ENCODE results near the gene CPSF7.
"Not testable (repeated sequence)": the region's sequence is repeated elsewhere in the genome, so short reads cannot be mapped to it uniquely, and the experiment has no call there.

The CPSF7 gene

DNA sequence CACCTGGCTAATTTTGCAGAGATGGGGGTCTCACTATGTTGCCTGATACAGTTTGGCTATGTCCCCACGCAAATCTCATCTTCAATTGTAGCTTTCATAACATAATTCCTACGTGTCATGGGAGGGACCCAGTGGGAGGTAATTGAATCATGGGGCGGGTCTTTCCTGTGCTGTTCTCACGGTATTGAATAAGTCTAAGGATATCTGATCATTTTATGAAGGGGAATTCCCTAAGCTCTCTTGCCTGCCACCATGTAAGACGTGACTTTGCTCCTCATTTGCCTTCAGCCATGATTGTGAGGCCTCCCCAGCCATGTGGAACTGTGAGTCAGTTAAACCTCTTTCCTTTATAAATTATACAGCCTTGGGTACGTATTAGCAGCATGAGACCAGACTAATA lies 37.8 kb upstream of the CPSF7 start:
- H3K9me3 ChIP-seq (replicated peaks; ENCODE audit: low read length); H3K27me3 ChIP-seq (ENCODE audit: control insufficient read depth, insufficient read depth, low read length); H3K4me3 ChIP-seq (ENCODE audit: low read length); H3K4me1 ChIP-seq (ENCODE audit: control insufficient read depth, insufficient read depth, low read length); H3K9ac ChIP-seq (ENCODE audit: low read depth, low read length); H3K4me2 ChIP-seq (ENCODE audit: low read length); H3K36me3 ChIP-seq (ENCODE audit: insufficient read depth, low read length): not testable (repeated sequence)

DNA sequence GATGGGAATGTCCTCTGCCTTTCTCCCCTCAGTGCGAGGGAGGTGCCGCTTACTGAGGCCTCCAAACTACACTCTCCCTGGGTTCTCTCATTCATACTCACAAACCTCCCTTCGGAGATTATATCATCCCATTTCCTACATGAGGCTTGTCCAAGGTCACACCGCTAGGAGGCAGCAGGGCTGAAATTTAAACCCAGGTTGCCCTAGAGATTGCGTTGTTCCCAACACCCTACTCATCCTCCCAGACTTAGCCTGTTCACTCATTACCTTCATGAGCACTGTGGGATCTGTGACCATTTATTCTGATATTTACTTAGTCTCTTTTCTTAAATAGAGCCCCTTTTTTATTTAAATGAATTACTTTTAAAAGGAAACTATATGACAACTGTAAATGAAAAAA lies 31.2 kb upstream of the CPSF7 start:
- Histone ChIP-seq H3K4me2 (ENCODE audit: low read length) (no peak overlapping the region), H3K36me3 (ENCODE audit: insufficient read depth, low read length) (no peaks in the 10 kb centered on the region), H3K4me3 (ENCODE audit: low read length) (no peak overlapping the region), H3K27me3 (ENCODE audit: control insufficient read depth, insufficient read depth, low read length) (no peaks in the 10 kb centered on the region), H3K4me1 (ENCODE audit: control insufficient read depth, insufficient read depth, low read length) (peaks cover 3% of the 10 kb centered on the region), H3K9ac (ENCODE audit: low read depth, low read length) (no peak overlapping the region), H3K9me3 (replicated peaks; ENCODE audit: low read length) (no peaks in the 10 kb centered on the region)

DNA sequence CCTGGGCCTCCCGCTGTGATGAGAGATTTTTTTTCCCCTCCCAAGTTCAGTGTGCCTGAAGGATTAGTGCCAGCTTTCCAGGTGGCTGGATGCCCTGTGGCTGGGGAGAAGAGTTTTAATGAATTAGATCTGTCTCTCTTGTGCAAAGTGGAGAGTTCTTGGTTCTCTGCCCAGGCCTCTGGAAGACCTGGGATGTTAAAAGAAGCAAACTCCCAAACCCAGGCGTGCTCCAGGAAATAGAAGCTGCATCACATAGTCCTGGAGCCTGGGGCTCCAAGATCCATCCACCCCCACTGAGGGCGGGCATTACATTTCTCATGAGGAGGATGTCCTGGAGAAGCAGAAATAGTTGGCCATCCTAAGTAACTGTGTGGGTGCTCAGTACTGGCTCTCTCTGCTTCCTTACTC lies 30.7 kb upstream of the CPSF7 start:
- peaks cover under 1% of the 10 kb centered on the region for H3K36me3 ChIP-seq (ENCODE audit: insufficient read depth, low read length)
- no peak overlapping the region for H3K4me3 ChIP-seq (ENCODE audit: low read length)
- H3K4me2 ChIP-seq (ENCODE audit: low read length), result no peak overlapping the region
- H3K9me3 ChIP-seq (replicated peaks; ENCODE audit: low read length), result no peaks in the 10 kb centered on the region
- H3K9ac ChIP-seq (ENCODE audit: low read depth, low read length), result no peak overlapping the region
- H3K27me3 ChIP-seq (ENCODE audit: control insufficient read depth, insufficient read depth, low read length), result no peaks in the 10 kb centered on the region
- H3K4me1 ChIP-seq (ENCODE audit: control insufficient read depth, insufficient read depth, low read length), result peaks cover 3% of the 10 kb centered on the region

DNA sequence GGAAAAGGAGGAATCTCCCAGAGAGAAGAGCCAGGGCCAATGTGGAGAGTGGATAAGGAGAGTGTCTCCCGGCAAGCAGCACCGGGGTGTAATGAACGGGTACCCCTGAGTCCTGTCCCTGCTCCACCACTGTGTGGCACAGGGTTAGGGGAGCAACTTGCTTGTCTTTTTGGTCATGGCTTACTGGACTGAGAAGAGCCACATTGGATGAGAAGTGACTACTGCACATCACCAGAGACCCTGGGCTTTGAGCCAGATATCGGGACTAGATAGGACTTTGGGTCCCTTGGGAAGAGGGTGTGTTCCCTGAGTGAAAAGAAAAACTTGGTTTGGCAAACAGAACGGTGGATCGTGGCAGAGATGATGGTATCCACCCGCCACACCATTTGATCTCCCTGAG lies 24.7 kb upstream of the CPSF7 start:
- Histone ChIP-seq H3K9me3 (replicated peaks; ENCODE audit: low read length) (no peaks in the 10 kb centered on the region), H3K36me3 (ENCODE audit: insufficient read depth, low read length) (peaks cover 22% of the 10 kb centered on the region), H3K4me2 (ENCODE audit: low read length) (no peak overlapping the region), H3K9ac (ENCODE audit: low read depth, low read length) (no peak overlapping the region), H3K27me3 (ENCODE audit: control insufficient read depth, insufficient read depth, low read length) (no peaks in the 10 kb centered on the region), H3K4me1 (ENCODE audit: control insufficient read depth, insufficient read depth, low read length) (no peaks in the 10 kb centered on the region), H3K4me3 (ENCODE audit: low read length) (no peak overlapping the region)

DNA sequence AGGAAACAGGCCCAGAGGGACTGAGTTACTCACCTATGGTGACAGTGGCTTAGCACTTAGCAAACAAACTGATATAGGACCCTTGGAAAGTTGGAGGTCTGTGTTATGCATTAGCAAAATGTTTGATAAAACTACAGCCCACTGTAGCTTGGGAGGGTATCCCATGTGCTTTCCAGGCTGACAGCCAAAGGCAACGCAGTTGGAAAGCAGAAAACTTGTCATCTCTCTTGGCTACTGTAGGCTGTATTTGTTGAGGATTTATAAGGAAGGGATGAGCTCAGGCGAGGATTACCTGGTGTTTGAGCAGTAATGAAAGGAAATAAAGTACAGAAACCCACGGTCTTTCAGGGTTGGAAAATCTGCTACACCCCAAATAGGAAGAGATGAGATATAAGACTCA lies 23.9 kb upstream of the CPSF7 start:
- H3K27me3 ChIP-seq (ENCODE audit: control insufficient read depth, insufficient read depth, low read length), result no peaks in the 10 kb centered on the region
- no peak overlapping the region for H3K4me2 ChIP-seq (ENCODE audit: low read length)
- no peaks in the 10 kb centered on the region for H3K9me3 ChIP-seq (replicated peaks; ENCODE audit: low read length)
- peaks cover 29% of the 10 kb centered on the region for H3K36me3 ChIP-seq (ENCODE audit: insufficient read depth, low read length)
- H3K4me1 ChIP-seq (ENCODE audit: control insufficient read depth, insufficient read depth, low read length), result no peaks in the 10 kb centered on the region
- no peak overlapping the region for H3K4me3 ChIP-seq (ENCODE audit: low read length)
- no peak overlapping the region for H3K9ac ChIP-seq (ENCODE audit: low read depth, low read length)

DNA sequence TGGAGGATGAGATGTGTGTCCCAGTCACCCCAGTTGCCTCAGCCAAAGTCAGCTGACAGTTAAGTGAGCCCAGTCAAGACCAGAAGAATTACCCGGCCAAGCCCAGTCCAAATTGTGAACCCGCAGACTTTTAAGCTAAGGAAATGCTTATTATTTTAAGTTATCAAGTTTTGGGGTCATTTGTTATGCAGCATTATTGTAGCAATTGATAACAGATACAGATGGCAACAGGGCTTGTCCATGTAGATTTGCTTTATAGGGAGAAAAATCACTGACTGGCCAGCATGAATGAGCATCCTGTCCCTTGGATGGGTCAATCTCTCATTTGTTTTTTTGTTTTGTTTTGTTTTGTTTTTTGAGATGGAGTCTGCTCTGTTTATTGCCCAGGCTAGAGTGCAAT lies 23.1 kb upstream of the CPSF7 start:
- Histone ChIP-seq H3K4me3 (ENCODE audit: low read length) (no peak overlapping the region), H3K9ac (ENCODE audit: low read depth, low read length) (no peak overlapping the region), H3K9me3 (replicated peaks; ENCODE audit: low read length) (no peaks in the 10 kb centered on the region), H3K4me1 (ENCODE audit: control insufficient read depth, insufficient read depth, low read length) (no peaks in the 10 kb centered on the region), H3K27me3 (ENCODE audit: control insufficient read depth, insufficient read depth, low read length) (no peaks in the 10 kb centered on the region), H3K4me2 (ENCODE audit: low read length) (no peak overlapping the region), H3K36me3 (ENCODE audit: insufficient read depth, low read length) (peaks cover 38% of the 10 kb centered on the region)

DNA sequence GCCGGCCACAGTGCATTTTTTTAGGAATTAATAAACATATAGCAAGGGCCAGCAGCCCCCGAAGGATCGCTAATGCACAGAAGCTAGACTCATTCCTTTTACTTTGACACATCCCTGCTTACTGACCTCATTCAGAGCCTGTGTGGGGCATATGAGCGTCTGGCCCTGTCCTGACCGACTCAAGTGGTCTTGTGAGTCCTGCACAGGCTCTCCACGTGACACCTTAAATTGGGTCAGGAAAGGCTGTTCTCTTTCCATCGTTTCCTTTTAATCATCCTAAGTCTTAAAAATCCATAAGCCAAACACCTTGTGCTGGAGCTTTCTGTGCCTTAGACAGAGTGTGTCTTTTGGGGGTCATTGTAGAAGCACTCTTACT lies 18.8 kb upstream of the CPSF7 start:
- Histone ChIP-seq H3K9me3 (replicated peaks; ENCODE audit: low read length) (no peaks in the 10 kb centered on the region), H3K27me3 (ENCODE audit: control insufficient read depth, insufficient read depth, low read length) (no peaks in the 10 kb centered on the region), H3K4me2 (ENCODE audit: low read length) (no peak overlapping the region), H3K4me3 (ENCODE audit: low read length) (no peak overlapping the region), H3K9ac (ENCODE audit: low read depth, low read length) (no peak overlapping the region), H3K4me1 (ENCODE audit: control insufficient read depth, insufficient read depth, low read length) (peaks cover 18% of the 10 kb centered on the region), H3K36me3 (ENCODE audit: insufficient read depth, low read length) (peaks cover 55% of the 10 kb centered on the region)

DNA sequence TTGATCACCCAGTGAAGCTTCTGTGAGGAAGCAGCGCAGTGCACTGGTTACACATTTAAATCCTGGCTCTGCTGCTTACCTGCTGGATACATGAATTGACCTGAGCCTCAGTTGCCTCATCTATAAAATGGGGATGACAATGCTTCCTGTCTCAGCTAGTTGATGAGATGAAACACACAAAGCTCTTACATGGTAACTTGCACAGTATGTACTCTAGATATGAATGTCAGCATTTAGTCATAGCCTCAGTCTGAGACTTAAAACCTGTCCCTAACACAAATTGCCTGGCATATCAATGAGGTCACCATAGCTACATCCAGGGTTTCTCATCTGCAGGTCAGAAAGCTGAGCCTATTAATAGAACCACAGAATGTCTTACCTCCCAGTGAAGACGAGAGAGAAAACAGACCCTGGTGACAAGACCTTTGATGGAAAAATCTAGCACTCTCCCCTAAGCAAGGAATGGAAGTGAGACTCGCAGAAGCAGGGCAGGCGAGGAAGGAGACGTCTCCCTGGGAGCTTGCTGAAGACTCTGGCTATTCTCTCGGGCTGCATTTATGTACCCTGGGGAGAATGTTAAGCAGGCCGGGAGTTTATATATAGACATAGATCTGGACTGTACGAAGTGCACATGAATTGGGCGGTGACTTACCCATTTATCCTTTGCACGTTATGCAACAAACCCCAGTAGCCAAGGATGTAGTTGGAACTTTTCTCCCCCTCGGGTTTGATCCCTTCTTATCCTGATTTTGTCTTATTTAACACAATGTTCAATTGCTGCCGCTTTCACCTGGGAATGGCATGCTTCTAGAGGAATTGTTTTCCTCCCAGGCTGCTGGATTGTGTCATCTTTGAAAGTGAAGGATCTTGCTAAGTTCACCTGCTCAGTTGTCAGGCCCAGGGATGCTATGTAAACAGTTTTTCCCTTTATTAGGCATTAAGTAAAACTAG lies 18.1 kb upstream of the CPSF7 start:
- Histone ChIP-seq H3K27me3 (ENCODE audit: control insufficient read depth, insufficient read depth, low read length) (no peaks in the 10 kb centered on the region), H3K4me3 (ENCODE audit: low read length) (no peak overlapping the region), H3K9me3 (replicated peaks; ENCODE audit: low read length) (no peaks in the 10 kb centered on the region), H3K4me2 (ENCODE audit: low read length) (no peak overlapping the region), H3K9ac (ENCODE audit: low read depth, low read length) (no peak overlapping the region), H3K4me1 (ENCODE audit: control insufficient read depth, insufficient read depth, low read length) (peaks cover 18% of the 10 kb centered on the region), H3K36me3 (ENCODE audit: insufficient read depth, low read length) (peaks cover 59% of the 10 kb centered on the region)

DNA sequence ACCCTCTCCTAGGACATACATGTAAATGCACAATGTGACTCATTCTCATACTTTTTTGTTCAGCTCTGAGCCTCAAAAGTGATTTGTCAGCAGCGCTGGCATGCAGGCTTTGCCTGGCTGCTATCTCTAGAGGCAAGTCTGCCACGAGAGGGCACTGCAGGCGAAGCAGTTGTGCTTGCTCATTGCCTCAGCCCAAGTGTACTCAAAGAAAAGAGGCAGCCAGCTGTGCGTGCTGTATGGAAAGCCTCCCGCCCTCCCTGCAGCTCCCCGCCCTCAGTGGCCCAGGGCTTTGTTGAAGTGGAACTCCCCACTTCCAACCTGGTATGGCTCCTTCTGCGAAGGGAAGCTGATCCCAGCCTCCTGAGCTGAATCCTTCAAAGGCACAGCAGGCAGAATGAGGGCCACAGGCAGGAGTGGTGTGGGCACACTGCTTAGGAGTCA lies 16.5 kb upstream of the CPSF7 start:
- peaks cover 61% of the 10 kb centered on the region for H3K36me3 ChIP-seq (ENCODE audit: insufficient read depth, low read length)
- H3K9me3 ChIP-seq (replicated peaks; ENCODE audit: low read length), result no peaks in the 10 kb centered on the region
- peak overlapping the region; percentile 3 for H3K4me2 ChIP-seq (ENCODE audit: low read length)
- peak overlapping the region; percentile 26 for H3K9ac ChIP-seq (ENCODE audit: low read depth, low read length)
- no peak overlapping the region for H3K4me3 ChIP-seq (ENCODE audit: low read length)
- H3K27me3 ChIP-seq (ENCODE audit: control insufficient read depth, insufficient read depth, low read length), result no peaks in the 10 kb centered on the region
- H3K4me1 ChIP-seq (ENCODE audit: control insufficient read depth, insufficient read depth, low read length), result peaks cover 18% of the 10 kb centered on the region

DNA sequence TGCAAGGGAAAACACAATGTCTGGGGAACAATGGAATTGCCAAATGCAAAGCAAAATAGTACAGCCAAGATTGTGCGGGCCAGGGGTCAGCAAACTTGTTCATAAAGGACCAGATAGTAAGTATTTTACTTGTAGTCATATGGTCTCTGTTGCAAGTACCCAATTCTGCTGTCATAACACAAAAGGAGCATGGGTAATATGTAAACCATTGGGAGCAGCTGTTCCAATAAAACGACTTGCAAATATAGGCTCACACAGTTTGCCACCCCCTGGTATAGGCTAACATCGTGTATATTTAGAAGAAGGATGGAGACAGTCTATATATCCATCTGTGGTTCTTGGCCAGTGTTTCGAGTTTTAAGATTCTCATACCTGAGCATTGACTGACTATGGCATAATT lies 15.7 kb upstream of the CPSF7 start:
- no peak overlapping the region for H3K4me3 ChIP-seq (ENCODE audit: low read length)
- no peak overlapping the region for H3K4me2 ChIP-seq (ENCODE audit: low read length)
- H3K9me3 ChIP-seq (replicated peaks; ENCODE audit: low read length), result no peaks in the 10 kb centered on the region
- H3K27me3 ChIP-seq (ENCODE audit: control insufficient read depth, insufficient read depth, low read length), result no peaks in the 10 kb centered on the region
- no peak overlapping the region for H3K9ac ChIP-seq (ENCODE audit: low read depth, low read length)
- H3K4me1 ChIP-seq (ENCODE audit: control insufficient read depth, insufficient read depth, low read length), result peaks cover 18% of the 10 kb centered on the region
- peaks cover 61% of the 10 kb centered on the region for H3K36me3 ChIP-seq (ENCODE audit: insufficient read depth, low read length)

DNA sequence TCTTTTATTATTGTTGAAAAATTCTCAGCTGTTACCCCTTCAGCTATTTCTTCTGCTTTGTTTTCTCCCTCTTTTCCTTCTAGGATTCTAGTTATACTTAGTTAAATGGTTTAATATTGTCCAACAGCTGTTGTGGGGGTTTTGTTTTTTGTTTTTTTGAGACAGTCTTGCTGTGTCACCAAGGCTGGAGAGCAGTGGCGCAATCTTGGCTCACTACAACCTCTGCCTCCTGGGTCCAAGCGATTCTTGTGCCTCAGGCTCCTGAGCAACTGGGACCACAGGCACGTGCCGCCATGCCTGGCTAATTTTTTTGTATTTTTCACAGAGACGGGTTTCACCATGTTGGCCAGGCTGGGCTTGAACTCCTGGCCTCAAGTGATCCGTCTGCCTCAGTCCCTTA lies 12.8 kb upstream of the CPSF7 start:
- Histone ChIP-seq H3K4me2 (ENCODE audit: low read length) (no peak overlapping the region), H3K9me3 (replicated peaks; ENCODE audit: low read length) (no peaks in the 10 kb centered on the region), H3K4me1 (ENCODE audit: control insufficient read depth, insufficient read depth, low read length) (peaks cover 18% of the 10 kb centered on the region), H3K4me3 (ENCODE audit: low read length) (no peak overlapping the region), H3K9ac (ENCODE audit: low read depth, low read length) (no peak overlapping the region), H3K27me3 (ENCODE audit: control insufficient read depth, insufficient read depth, low read length) (no peaks in the 10 kb centered on the region), H3K36me3 (ENCODE audit: insufficient read depth, low read length) (peaks cover 64% of the 10 kb centered on the region)

DNA sequence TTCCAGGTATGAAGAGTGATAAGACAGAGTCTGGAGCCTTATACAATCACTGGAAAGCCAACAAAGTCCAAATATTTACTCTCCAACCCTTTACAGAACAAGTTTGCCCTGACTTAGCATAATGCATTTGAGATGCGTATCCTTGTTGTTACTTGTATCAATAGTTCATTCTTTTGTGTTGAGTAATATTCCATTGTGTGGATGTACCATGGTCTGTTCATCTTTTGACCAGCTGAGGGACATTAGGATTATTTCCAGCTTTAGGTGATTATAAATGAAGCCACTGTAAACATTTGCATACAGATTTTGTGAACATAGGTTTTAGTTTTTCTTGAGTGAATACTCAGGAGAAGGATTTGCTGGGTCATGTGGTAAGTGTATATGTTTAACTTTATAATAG lies 9.8 kb upstream of the CPSF7 start:
- no peak overlapping the region for H3K4me3 ChIP-seq (ENCODE audit: low read length)
- H3K4me2 ChIP-seq (ENCODE audit: low read length), result no peak overlapping the region
- H3K36me3 ChIP-seq (ENCODE audit: insufficient read depth, low read length), result peaks cover 54% of the 10 kb centered on the region
- H3K27me3 ChIP-seq (ENCODE audit: control insufficient read depth, insufficient read depth, low read length), result no peaks in the 10 kb centered on the region
- H3K9ac ChIP-seq (ENCODE audit: low read depth, low read length), result no peak overlapping the region
- H3K4me1 ChIP-seq (ENCODE audit: control insufficient read depth, insufficient read depth, low read length), result peaks cover 9% of the 10 kb centered on the region
- H3K9me3 ChIP-seq (replicated peaks; ENCODE audit: low read length), result no peaks in the 10 kb centered on the region
